T1000 (cell line): Measurements from ENCODE around the gene MEGF11.

Experiments used
- DNase-seq: peaks from one replicate; lab custom pipeline; 2025; ENCODE audit warnings: mixed read lengths; lab: John Stamatoyannopoulos, UW

Gene MEGF11

GRCh38 chr15:66139591-66140207, 113.9 kb downstream of the MEGF11 start:
- DNase-seq, result no peak

GRCh38 chr15:66138892-66139590, 114.5 kb downstream of the MEGF11 start:
- DNase-seq, result no peak

GRCh38 chr15:66138096-66138783, 115.3 kb downstream of the MEGF11 start:
- no peak for DNase-seq

GRCh38 chr15:66136948-66137347, 116.6 kb downstream of the MEGF11 start:
- no peak for DNase-seq

- DNase-seq, result no peak
These were observed 117.9 kb downstream of the MEGF11 start for GRCh38 chr15:66135664-66136063.

- no peak for DNase-seq
These were observed 119.3 kb downstream of the MEGF11 start for GRCh38 chr15:66134284-66134683.

GRCh38 chr15:66133247-66133885, 120.2 kb downstream of the MEGF11 start:
- DNase-seq, result no peak

GRCh38 chr15:66132251-66132816, 121.2 kb downstream of the MEGF11 start:
- DNase-seq, result no peak

- DNase-seq, result no peak
These were observed 121.7 kb downstream of the MEGF11 start for GRCh38 chr15:66131831-66132230.

GRCh38 chr15:66131200-66131599, 122.3 kb downstream of the MEGF11 start:
- no peak for DNase-seq

- DNase-seq, result no peak
These were observed 123.0 kb downstream of the MEGF11 start for GRCh38 chr15:66130496-66131034.

- DNase-seq, result no peak
These were observed 124.0 kb downstream of the MEGF11 start for GRCh38 chr15:66129586-66129985.

- DNase-seq, result no peak
These were observed 125.4 kb downstream of the MEGF11 start for GRCh38 chr15:66128116-66128680.

GRCh38 chr15:66126456-66126855, 127.1 kb downstream of the MEGF11 start:
- DNase-seq, result no peak

- no peak for DNase-seq
These were observed 127.5 kb downstream of the MEGF11 start for GRCh38 chr15:66126031-66126441.

- DNase-seq, result no peak
These were observed 128.9 kb downstream of the MEGF11 start for GRCh38 chr15:66124651-66125050.

- DNase-seq, result no peak
These were observed 129.8 kb downstream of the MEGF11 start for GRCh38 chr15:66123799-66124198.

GRCh38 chr15:66120422-66120821, 133.1 kb downstream of the MEGF11 start:
- DNase-seq, result no peak

GRCh38 chr15:66117841-66118240, 135.7 kb downstream of the MEGF11 start:
- DNase-seq, result no peak

- DNase-seq, result no peak
These were observed 137.9 kb downstream of the MEGF11 start for GRCh38 chr15:66115568-66116206.

- DNase-seq, result no peak
These were observed 138.6 kb downstream of the MEGF11 start for GRCh38 chr15:66114863-66115425.
